Mammary epithelial cell (primary cell): ENCODE results near the gene MAPK13.

Experiments used
- CTCF ChIP-seq, 2 donors: IDR thresholded peaks in 1 of 2; conservative IDR thresholded peaks in 1 of 2; 2 replicates each; pipeline ENCODE4 v1.5.1; 2011 to 2012; ENCODE audit warnings: inconsistent platforms in 2 of 2, low read length in 2 of 2, mild to moderate bottlenecking in 2 of 2, control low read depth in 1 of 2, low read depth in 1 of 2; ENCODE audit not compliant: insufficient read depth in 1 of 2; ENCODE audit errors: extremely low read depth in 1 of 2
- EZH2 ChIP-seq: IDR thresholded peaks from 2 replicates; pipeline ENCODE4 v1.6.1; 2012; ENCODE audit warnings: low read length, inconsistent platforms, borderline replicate concordance

GRCh38 chr6:36136551-36136950 lies 6.2 kb downstream of the MAPK13 start:
- no peak for TF ChIP-seq CTCF (conservative IDR thresholded peaks at IDR 0.05 in 1 of 2, IDR thresholded peaks at IDR 0.05 in 1 of 2; ENCODE audit: extremely low read depth in 1 of 2, insufficient read depth in 1 of 2, low read depth in 1 of 2, low read length in 2 of 2)
- no peak for TF ChIP-seq EZH2
